MCF 10A (cell line): Measurements from ENCODE around the gene IGFALS. TPM values are rescaled to one million over a fixed set of nuclear protein-coding genes. Genes with fewer than 3 reads are reported as not detected.

Experiments
- BruUV-seq: library from RNA; stranded (reverse); fragments of 400-500 nt; replicated peaks from 2 replicates; lab custom pipeline; 2021; lab: Mats Ljungman, UMichigan
- CTCF ChIA-PET: fragments of 300-600 bp; sonication (Branson Sonifier 250); formaldehyde crosslinking; extraction: SDS; loops from one replicate; lab custom pipeline; 2021; ENCODE audit warnings: antibody characterized with exemption, inconsistent platforms; lab: Yijun Ruan, JAX
- POLR2A ChIA-PET: fragments of 300-600, 350-650 bp; sonication (Branson Sonifier 250); formaldehyde crosslinking; extraction: SDS; loops from one replicate; lab custom pipeline; 2020; ENCODE audit warnings: antibody characterized with exemption, inconsistent platforms; lab: Yijun Ruan, JAX
- DNase-seq: peaks from one replicate; pipeline ENCODE4 v3.0.0-alpha.2; 2018; ENCODE audit not compliant: unreplicated experiment
- H3K27ac Mint-ChIP-seq: one replicate; pipeline ENCODE4 v1.8.0; 2022; ENCODE audit warnings: mild to moderate bottlenecking, low read depth, mixed read lengths; ENCODE audit not compliant: unreplicated experiment
- H3K27me3 Mint-ChIP-seq: one replicate; pipeline ENCODE4 v1.8.0; 2022; ENCODE audit warnings: mixed read lengths; ENCODE audit not compliant: insufficient read depth, unreplicated experiment
- H3K36me3 Mint-ChIP-seq: one replicate; pipeline ENCODE4 v1.8.0; 2022; ENCODE audit warnings: mild to moderate bottlenecking, moderate library complexity, mixed read lengths; ENCODE audit not compliant: insufficient read depth, unreplicated experiment
- H3K4me1 Mint-ChIP-seq: one replicate; pipeline ENCODE4 v1.8.0; 2022; ENCODE audit warnings: mixed read lengths; ENCODE audit not compliant: insufficient read depth, unreplicated experiment
- H3K4me3 Mint-ChIP-seq: one replicate; pipeline ENCODE4 v1.8.0; 2022; ENCODE audit warnings: mild to moderate bottlenecking, moderate library complexity, mixed read lengths; ENCODE audit not compliant: unreplicated experiment
- H3K9me3 Mint-ChIP-seq: one replicate; pipeline ENCODE4 v1.8.0; 2022; ENCODE audit warnings: mixed read lengths; ENCODE audit not compliant: unreplicated experiment
- CTCF ChIP-seq: fragments of 200-600 bp; IDR thresholded peaks from one replicate; pipeline ENCODE4 v1.8.0; 2022; ENCODE audit warnings: antibody characterized with exemption, mild to moderate bottlenecking; ENCODE audit not compliant: unreplicated experiment
- intact Hi-C: fragments of 100-400 bp; cut with micrococcal nuclease; formaldehyde crosslinking; loops from 2 replicates; pipeline ENCODE4 v1.14.1; 2022
- total RNA-seq: library from RNA; stranded (reverse); gene quantifications from 2 replicates; pipeline ENCODE4 v1.2.3, GENCODE V29; 2022

The IGFALS gene
- total RNA-seq, 1 experiment from 2014 or later, result not detected

- intact Hi-C loops, result no loop called here
- BruUV-seq, result no TSS peak
- ChIA-PET POLR2A (interaction anchor here (3.0 kb wide), 1 partner anchor 12 kb away, joined by 14 read pairs; the partner anchor contains the start of genes NUBP2 and SPSB3), CTCF (no interaction called here)
- Mint-ChIP-seq H3K4me1 (no peaks in the 10 kb centered on the region), H3K36me3 (no peaks in the 10 kb centered on the region), H3K4me3 (no peak overlapping the region), H3K27me3 (no peaks in the 10 kb centered on the region), H3K9me3 (no peaks in the 10 kb centered on the region), H3K27ac (no peak overlapping the region)
- DNase-seq, result no peak
- no peak for TF ChIP-seq CTCF
Observed at GRCh38 chr16:1794908-1795666, 1.6 kb upstream of the IGFALS start.

GRCh38 chr16:1794221-1794871, 841 bp upstream of the IGFALS start:
- Mint-ChIP-seq H3K36me3 (no peaks in the 10 kb centered on the region), H3K4me1 (no peaks in the 10 kb centered on the region), H3K27me3 (no peaks in the 10 kb centered on the region), H3K27ac (no peak overlapping the region), H3K4me3 (no peak overlapping the region), H3K9me3 (no peaks in the 10 kb centered on the region)
- ChIA-PET CTCF (no interaction called here), POLR2A (no interaction called here)
- no TSS peak for BruUV-seq
- intact Hi-C loops, result no loop called here
- no peak for TF ChIP-seq CTCF
- DNase-seq, result no peak

- Mint-ChIP-seq H3K27me3 (no peaks in the 10 kb centered on the region), H3K4me1 (no peaks in the 10 kb centered on the region), H3K4me3 (no peak overlapping the region), H3K9me3 (no peaks in the 10 kb centered on the region), H3K27ac (no peak overlapping the region), H3K36me3 (no peaks in the 10 kb centered on the region)
- ChIA-PET POLR2A (interaction anchor here (0.6 to 1.1 kb wide), 3 partner anchors 9 to 10 kb away, joined by 3 to 6 read pairs (median 3); partner anchors contain the start of genes NUBP2 and SPSB3), CTCF (interaction anchor here (0.5 to 0.6 kb wide), 3 partner anchors 30 to 482 kb away, joined by 3 read pairs; no protein-coding TSS in a partner anchor)
- TF ChIP-seq CTCF, result no peak
- DNase-seq, result no peak
- intact Hi-C loops, result no loop called here
- BruUV-seq, result no TSS peak
Observed at GRCh38 chr16:1792836-1793577, 498 bp downstream of the IGFALS start.
